Neural progenitor cell (in vitro differentiated cells): ENCODE results near the gene TM9SF4. TPM values are rescaled to one million over a fixed set of nuclear protein-coding genes. Genes with fewer than 3 reads are reported as not detected.
A peak's percentile ranks its signal among the peaks of the same experiment; 100 is the strongest.
"Not testable (repeated sequence)": the region's sequence is repeated elsewhere in the genome, so short reads cannot be mapped to it uniquely, and the experiment has no call there.

Source experiments
- DNase-seq: peaks from one replicate; pipeline ENCODE4 v3.0.0-alpha.2; 2016; ENCODE audit warnings: low spot score
- H2AFZ ChIP-seq: fragments of 200-600 bp; sonication (generic); replicated peaks from 2 replicates; pipeline ENCODE4 v1.6.1; 2016; ENCODE audit warnings: antibody characterized with exemption
- H3F3A ChIP-seq: fragments of 200-600 bp; sonication (generic); 2 replicates; pipeline ENCODE4 v1.6.1; 2016; ENCODE audit warnings: antibody characterized with exemption, low read depth
- H3K27ac ChIP-seq: fragments of 200-600 bp; sonication (generic); 2 replicates; pipeline ENCODE4 v1.5.1; 2016; ENCODE audit warnings: mild to moderate bottlenecking
- H3K27me3 ChIP-seq: fragments of 200-600 bp; sonication (generic); 2 replicates; pipeline ENCODE4 v1.6.1; 2016; ENCODE audit warnings: mild to moderate bottlenecking, moderate library complexity
- H3K36me3 ChIP-seq: fragments of 200-600 bp; sonication (generic); 2 replicates; pipeline ENCODE4 v1.5.1; 2016
- H3K4me1 ChIP-seq: fragments of 200-600 bp; sonication (generic); 2 replicates; pipeline ENCODE4 v1.6.1; 2016; ENCODE audit warnings: mixed run types
- H3K4me2 ChIP-seq: fragments of 200-600 bp; sonication (generic); 2 replicates; pipeline ENCODE4 v1.6.1; 2016
- H3K4me3 ChIP-seq: fragments of 200-600 bp; sonication (generic); 2 replicates; pipeline ENCODE4 v1.5.1; 2016
- H3K79me2 ChIP-seq: fragments of 200-600 bp; sonication (generic); 2 replicates; pipeline ENCODE4 v1.6.1; 2016; ENCODE audit warnings: low read depth
- H3K9ac ChIP-seq: fragments of 200-600 bp; sonication (generic); 2 replicates; pipeline ENCODE4 v1.6.1; 2016
- H3K9me3 ChIP-seq: fragments of 200-600 bp; sonication (generic); 2 replicates; pipeline ENCODE4 v1.5.1; 2016; ENCODE audit warnings: low read depth
- H4K20me1 ChIP-seq: fragments of 200-600 bp; sonication (generic); 2 replicates; pipeline ENCODE4 v1.6.1; 2016; ENCODE audit warnings: low read depth
- H3K27ac Mint-ChIP-seq: 3 replicates; pipeline ENCODE4 v1.8.0; 2021; ENCODE audit warnings: mixed read lengths
- H3K27me3 Mint-ChIP-seq: 2 replicates; pipeline ENCODE4 v1.8.0; 2022; ENCODE audit warnings: low read depth, mild to moderate bottlenecking, inconsistent platforms, moderate library complexity, mixed read lengths; ENCODE audit not compliant: insufficient read depth
- H3K36me3 Mint-ChIP-seq: 3 replicates; pipeline ENCODE4 v1.8.0; 2021; ENCODE audit warnings: mixed read lengths
- H3K4me1 Mint-ChIP-seq: 3 replicates; pipeline ENCODE4 v1.8.0; 2021; ENCODE audit warnings: mixed read lengths
- H3K4me3 Mint-ChIP-seq: 3 replicates; pipeline ENCODE4 v1.8.0; 2021; ENCODE audit warnings: mild to moderate bottlenecking, moderate library complexity, mixed read lengths
- H3K9me3 Mint-ChIP-seq: 3 replicates; pipeline ENCODE4 v1.8.0; 2020; ENCODE audit warnings: mixed read lengths
- CTCF ChIP-seq: fragments of 200-600 bp; sonication (generic); IDR thresholded peaks from 2 replicates; pipeline ENCODE4 v1.5.1; 2017; ENCODE audit warnings: antibody characterized with exemption, mild to moderate bottlenecking
- EZH2 ChIP-seq: fragments of 200-600 bp; sonication (generic); IDR thresholded peaks from 2 replicates; pipeline ENCODE4 v1.6.1; 2017; ENCODE audit warnings: antibody characterized with exemption, mild to moderate bottlenecking, moderate library complexity
- EZH2phosphoT487 ChIP-seq: fragments of 200-600 bp; sonication (generic); IDR thresholded peaks from 2 replicates; pipeline ENCODE4 v1.6.1; 2017; ENCODE audit warnings: antibody characterized with exemption
- total RNA-seq: library from RNA; depleted of rRNA; stranded (reverse); fragments of >200 nt; gene quantifications from 2 replicates; pipeline ENCODE4 v1.2.3, GENCODE V29; 2015; ENCODE audit warnings: low replicate concordance

Gene TM9SF4
- total RNA-seq, 1 donor from 2014 or later: 27.9 TPM

DNA sequence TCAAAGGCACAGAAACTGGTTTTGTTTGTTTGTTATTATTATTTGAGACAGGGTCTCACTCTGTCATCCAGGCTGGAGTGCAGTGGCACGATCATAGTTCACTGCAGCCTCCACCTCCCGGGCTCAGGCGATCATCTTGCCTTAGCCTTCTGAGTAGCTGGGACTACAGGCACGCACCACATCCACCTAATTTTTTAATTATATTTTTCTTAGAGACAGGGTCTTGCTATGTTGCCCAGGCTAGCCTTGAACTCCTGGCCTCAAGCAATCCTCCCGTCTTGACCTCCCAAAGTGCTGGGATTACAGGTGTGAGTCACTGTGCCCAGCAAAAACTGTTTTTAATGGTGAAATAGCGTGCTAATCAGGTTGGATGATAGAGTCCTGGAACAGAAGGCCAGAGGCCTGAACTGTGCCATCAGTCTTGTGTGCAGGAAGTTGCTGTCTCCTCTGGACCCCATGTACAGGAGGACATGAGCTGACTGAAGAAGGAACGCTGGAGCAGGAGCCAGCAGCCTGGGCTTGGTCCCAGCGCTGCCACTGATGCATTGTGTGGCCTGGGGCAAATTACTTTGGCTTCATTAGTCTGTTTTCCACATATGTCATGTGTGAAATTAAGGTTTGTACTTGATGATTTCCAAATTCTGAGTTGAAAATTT lies 4.9 kb downstream of the TM9SF4 start:
- Histone ChIP-seq H4K20me1 (peaks cover 31% of the 10 kb centered on the region), H3K4me1 (peaks cover 20% of the 10 kb centered on the region), H3K79me2 (peaks cover 96% of the 10 kb centered on the region), H2AFZ (no peak overlapping the region), H3K9me3 (no peaks in the 10 kb centered on the region), H3F3A (no peaks in the 10 kb centered on the region), H3K4me3 (no peak overlapping the region), H3K36me3 (no peaks in the 10 kb centered on the region), H3K27ac (no peak overlapping the region), H3K4me2 (no peak overlapping the region), H3K27me3 (no peaks in the 10 kb centered on the region), H3K9ac (no peak overlapping the region)
- no peak for DNase-seq
- Mint-ChIP-seq H3K4me3 (no peak overlapping the region), H3K27me3 (no peaks in the 10 kb centered on the region), H3K36me3 (peaks cover 4% of the 10 kb centered on the region), H3K27ac (no peak overlapping the region), H3K9me3 (no peaks in the 10 kb centered on the region), H3K4me1 (peaks cover 33% of the 10 kb centered on the region)
- no peak for TF ChIP-seq EZH2phosphoT487

- H2AFZ ChIP-seq: no peak overlapping the region
- no peak for DNase-seq
- H3K27me3 ChIP-seq: no peaks in the 10 kb centered on the region
- no peaks in the 10 kb centered on the region for H3K36me3 ChIP-seq
- H3K36me3 Mint-ChIP-seq: peaks cover 4% of the 10 kb centered on the region
- H3K4me2 ChIP-seq: no peak overlapping the region
- H3K27ac Mint-ChIP-seq: no peak overlapping the region
- H3K9me3 ChIP-seq: no peaks in the 10 kb centered on the region
- peaks cover under 1% of the 10 kb centered on the region for H3K9me3 Mint-ChIP-seq
- H3K27ac ChIP-seq: no peak overlapping the region
- no peak overlapping the region for H3K9ac ChIP-seq
- H3K4me1 Mint-ChIP-seq: peaks cover 33% of the 10 kb centered on the region
- peaks cover 31% of the 10 kb centered on the region for H4K20me1 ChIP-seq
- peaks cover 20% of the 10 kb centered on the region for H3K4me1 ChIP-seq
- H3K79me2 ChIP-seq: peaks cover 98% of the 10 kb centered on the region
- H3K4me3 Mint-ChIP-seq: no peak overlapping the region
- no peaks in the 10 kb centered on the region for H3F3A ChIP-seq
- no peaks in the 10 kb centered on the region for H3K27me3 Mint-ChIP-seq
- H3K4me3 ChIP-seq: no peak overlapping the region
- TF ChIP-seq EZH2phosphoT487: no peak
- TF ChIP-seq CTCF: no peak
- TF ChIP-seq EZH2: no peak
Observed at GRCh38 chr20:32115211-32115767, 5.8 kb downstream of the TM9SF4 start.

GRCh38 chr20:32116079-32116521 lies 6.6 kb downstream of the TM9SF4 start:
- peaks cover 97% of the 10 kb centered on the region for H3K79me2 ChIP-seq
- Mint-ChIP-seq H3K9me3 (peaks cover 5% of the 10 kb centered on the region), H3K4me3 (no peak overlapping the region), H3K27me3 (no peaks in the 10 kb centered on the region), H3K36me3 (peaks cover 4% of the 10 kb centered on the region), H3K4me1 (peaks cover 25% of the 10 kb centered on the region), H3K27ac (no peak overlapping the region)
- peaks cover 14% of the 10 kb centered on the region for H3K4me1 ChIP-seq
- peaks cover 7% of the 10 kb centered on the region for H3F3A ChIP-seq
- H3K9ac ChIP-seq: no peak overlapping the region
- H3K4me3 ChIP-seq: no peak overlapping the region
- H3K36me3 ChIP-seq: no peaks in the 10 kb centered on the region
- no peak for DNase-seq
- peak overlapping the region; percentile 35 for H3K27ac ChIP-seq
- TF ChIP-seq EZH2phosphoT487 (no peak), EZH2 (no peak), CTCF (no peak)
- peaks cover 31% of the 10 kb centered on the region for H4K20me1 ChIP-seq
- H2AFZ ChIP-seq: no peak overlapping the region
- H3K27me3 ChIP-seq: no peaks in the 10 kb centered on the region
- H3K4me2 ChIP-seq: peak overlapping the region; percentile 34
- H3K9me3 ChIP-seq: no peaks in the 10 kb centered on the region

GRCh38 chr20:32116796-32117195 lies 7.3 kb downstream of the TM9SF4 start:
- not testable (repeated sequence) for H3K27me3 ChIP-seq, H3K4me2 ChIP-seq, H2AFZ ChIP-seq, H3K27me3 Mint-ChIP-seq, H3K9me3 ChIP-seq, H3K36me3 ChIP-seq, H3K9me3 Mint-ChIP-seq, H3K4me3 Mint-ChIP-seq, H3K9ac ChIP-seq, H3K4me3 ChIP-seq, H3K36me3 Mint-ChIP-seq, H3K27ac Mint-ChIP-seq, H3K27ac ChIP-seq, H3F3A ChIP-seq, DNase-seq
- Histone ChIP-seq H3K79me2 (peaks cover 90% of the 10 kb centered on the region), H3K4me1 (peaks cover 14% of the 10 kb centered on the region), H4K20me1 (peaks cover 31% of the 10 kb centered on the region)
- peaks cover 18% of the 10 kb centered on the region for H3K4me1 Mint-ChIP-seq

DNA sequence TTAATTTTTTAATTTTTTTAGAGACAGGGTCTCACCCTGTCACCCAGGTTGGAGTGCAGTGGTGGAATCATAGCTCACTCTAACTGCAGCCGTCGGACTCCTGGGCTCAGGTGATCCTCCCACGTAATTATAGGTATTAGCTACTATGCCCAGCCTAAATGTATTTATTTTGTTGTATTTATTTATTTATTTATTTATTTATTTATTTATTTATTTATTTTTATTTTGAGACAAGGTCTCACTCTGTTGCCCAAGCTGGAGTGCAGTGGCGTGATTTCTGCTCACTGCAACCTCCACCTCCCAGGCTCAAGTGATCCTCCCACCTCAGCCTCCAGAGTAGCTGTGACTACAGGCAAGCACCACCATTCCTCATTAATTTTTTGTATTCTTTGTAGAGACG lies 8.9 kb downstream of the TM9SF4 start:
- not testable (repeated sequence) for H3K9me3 Mint-ChIP-seq, H3K9me3 ChIP-seq, H3K36me3 Mint-ChIP-seq, H3K4me2 ChIP-seq, H3K36me3 ChIP-seq, H3K27ac Mint-ChIP-seq, H3K9ac ChIP-seq, H3K27me3 ChIP-seq, H2AFZ ChIP-seq, H3K27me3 Mint-ChIP-seq, H3K4me3 ChIP-seq, H3K27ac ChIP-seq, H3F3A ChIP-seq, H3K4me3 Mint-ChIP-seq, DNase-seq
- Histone ChIP-seq H3K79me2 (peaks cover 77% of the 10 kb centered on the region), H3K4me1 (peaks cover 14% of the 10 kb centered on the region), H4K20me1 (peaks cover 31% of the 10 kb centered on the region)
- peaks cover 17% of the 10 kb centered on the region for H3K4me1 Mint-ChIP-seq
